HepG2 (cell line): ENCODE results near the gene MC1R. TPM values are rescaled to one million over a fixed set of nuclear protein-coding genes. Genes with fewer than 3 reads are reported as not detected.

ENCODE experiments used
- CBFB ChIP-seq: sonication (generic); formaldehyde crosslinking; IDR thresholded peaks from 2 replicates; pipeline ENCODE4 v1.4.0; 2020; ENCODE audit warnings: missing genetic modification reagents
- CBX5 ChIP-seq: sonication (generic); formaldehyde crosslinking; IDR thresholded peaks from 2 replicates; pipeline ENCODE4 v1.4.0; 2020; ENCODE audit warnings: missing genetic modification reagents, borderline replicate concordance
- KLF15 ChIP-seq: sonication (generic); formaldehyde crosslinking; IDR thresholded peaks from 2 replicates; pipeline ENCODE4 v1.8.1; 2023; ENCODE audit warnings: borderline replicate concordance, mild to moderate bottlenecking, inconsistent platforms, missing genetic modification reagents, mixed read lengths
- NCOA5 ChIP-seq: sonication (generic); formaldehyde crosslinking; IDR thresholded peaks from 2 replicates; pipeline ENCODE4 v1.4.0; 2020; ENCODE audit warnings: missing genetic modification reagents
- PAF1 ChIP-seq: IDR thresholded peaks from 2 replicates; pipeline ENCODE4 v1.6.1; 2016; ENCODE audit warnings: missing genetic modification reagents, missing compliant biosample characterization
- SOX13 ChIP-seq, 3 experiments: fragments of 450-650 bp in 1 of 3; sonication (generic) in 1 of 3; formaldehyde crosslinking in 1 of 3; IDR thresholded peaks in 2 of 3; conservative IDR thresholded peaks in 1 of 3; 2 replicates each; pipeline versions ENCODE4 v1.5.0 to v1.6.1; 2016 to 2020; ENCODE audit warnings: antibody characterized with exemption in 1 of 3, mild to moderate bottlenecking in 1 of 3, missing compliant biosample characterization in 1 of 3, missing genetic modification reagents in 1 of 3, moderate library complexity in 1 of 3
- STAG1 ChIP-seq: sonication (generic); formaldehyde crosslinking; IDR thresholded peaks from 2 replicates; pipeline ENCODE4 v1.4.0; 2020; ENCODE audit warnings: missing genetic modification reagents
- XRCC5 ChIP-seq: fragments of 200-400 bp; formaldehyde crosslinking; optimal IDR thresholded peaks from 2 replicates; pipeline ENCODE3; 2017; ENCODE audit warnings: mild to moderate bottlenecking, low read length
- ZFP41 ChIP-seq: sonication (generic); formaldehyde crosslinking; IDR thresholded peaks from 2 replicates; pipeline ENCODE4 v1.4.0; 2020; ENCODE audit warnings: mild to moderate bottlenecking, missing genetic modification reagents, borderline replicate concordance
- ZNF101 ChIP-seq: sonication (generic); formaldehyde crosslinking; IDR thresholded peaks from 2 replicates; pipeline ENCODE4 v1.4.0; 2020; ENCODE audit warnings: mild to moderate bottlenecking, low read depth, missing genetic modification reagents, borderline replicate concordance
- ZNF44 ChIP-seq: sonication (generic); formaldehyde crosslinking; IDR thresholded peaks from 2 replicates; pipeline ENCODE4 v1.5.1; 2020; ENCODE audit warnings: mild to moderate bottlenecking, missing genetic modification reagents
- polyA plus RNA-seq, 8 experiments: library from polyadenylated mRNA; depleted of rRNA in 3 of 8; stranded (reverse) in 7 of 8; unstranded in 1 of 8; fragments of >200 nt; fragmentation: Illumina TruSeq in 4 of 8; extraction: Trizol in 4 of 8; gene quantifications; 2 replicates each; pipeline versions ENCODE4 v1.2.1 to v1.2.3, GENCODE V29; 2011 to 2016; ENCODE audit warnings: low read depth in 4 of 8, missing spikeins in 1 of 8, mixed read lengths in 1 of 8; ENCODE audit not compliant: insufficient read depth in 1 of 8
- total RNA-seq, 5 experiments: library from RNA; depleted of rRNA; stranded (reverse); fragments of >200 nt; fragmentation: Illumina TruSeq; extraction: Trizol; gene quantifications; 2 replicates each; pipeline ENCODE4 v1.2.3, GENCODE V29; 2016; ENCODE audit warnings: low read depth in 1 of 5
- TF ChIP-seq, protein P1 (sequence below): sonication (generic); formaldehyde crosslinking; IDR thresholded peaks from 2 replicates; pipeline ENCODE4 v1.8.1; 2023; ENCODE audit warnings: missing genetic modification reagents, mild to moderate bottlenecking, borderline replicate concordance
- TF ChIP-seq, protein P2 (sequence below), 2 experiments: fragments of 450-650 bp in 1 of 2; sonication (generic) in 1 of 2; formaldehyde crosslinking; IDR thresholded peaks; 2 replicates each; pipeline versions ENCODE4 v1.5.0 to v1.8.0; 2020 to 2022; ENCODE audit warnings: mild to moderate bottlenecking in 1 of 2, missing genetic modification reagents in 1 of 2
- TF ChIP-seq, protein P3 (sequence below): sonication (generic); formaldehyde crosslinking; IDR thresholded peaks from 2 replicates; pipeline ENCODE4 v1.5.0; 2020; ENCODE audit warnings: mild to moderate bottlenecking, missing genetic modification reagents
- TF ChIP-seq, protein P4 (sequence below): IDR thresholded peaks from 2 replicates; pipeline ENCODE4 v1.6.1; 2016; ENCODE audit warnings: missing genetic modification reagents, missing compliant biosample characterization
- TF ChIP-seq, protein P5 (sequence below): sonication (generic); formaldehyde crosslinking; IDR thresholded peaks from 2 replicates; pipeline ENCODE4 v1.8.1; 2022; ENCODE audit warnings: mild to moderate bottlenecking, missing genetic modification reagents
- TF ChIP-seq, protein P6 (sequence below): sonication (generic); formaldehyde crosslinking; IDR thresholded peaks from 2 replicates; pipeline ENCODE4 v1.4.0; 2020; ENCODE audit warnings: missing genetic modification reagents, borderline replicate concordance
- TF ChIP-seq, protein P7 (sequence below): sonication (generic); formaldehyde crosslinking; IDR thresholded peaks from 2 replicates; pipeline ENCODE4 v1.8.1; 2023; ENCODE audit warnings: mild to moderate bottlenecking, missing genetic modification reagents

The MC1R gene
- total and polyA plus RNA-seq, 2 of the 13 experiments (the other 11 are each of a cell fraction or from before 2014, with no cell fraction given), result 9.1 to 14.8 TPM

DNA sequence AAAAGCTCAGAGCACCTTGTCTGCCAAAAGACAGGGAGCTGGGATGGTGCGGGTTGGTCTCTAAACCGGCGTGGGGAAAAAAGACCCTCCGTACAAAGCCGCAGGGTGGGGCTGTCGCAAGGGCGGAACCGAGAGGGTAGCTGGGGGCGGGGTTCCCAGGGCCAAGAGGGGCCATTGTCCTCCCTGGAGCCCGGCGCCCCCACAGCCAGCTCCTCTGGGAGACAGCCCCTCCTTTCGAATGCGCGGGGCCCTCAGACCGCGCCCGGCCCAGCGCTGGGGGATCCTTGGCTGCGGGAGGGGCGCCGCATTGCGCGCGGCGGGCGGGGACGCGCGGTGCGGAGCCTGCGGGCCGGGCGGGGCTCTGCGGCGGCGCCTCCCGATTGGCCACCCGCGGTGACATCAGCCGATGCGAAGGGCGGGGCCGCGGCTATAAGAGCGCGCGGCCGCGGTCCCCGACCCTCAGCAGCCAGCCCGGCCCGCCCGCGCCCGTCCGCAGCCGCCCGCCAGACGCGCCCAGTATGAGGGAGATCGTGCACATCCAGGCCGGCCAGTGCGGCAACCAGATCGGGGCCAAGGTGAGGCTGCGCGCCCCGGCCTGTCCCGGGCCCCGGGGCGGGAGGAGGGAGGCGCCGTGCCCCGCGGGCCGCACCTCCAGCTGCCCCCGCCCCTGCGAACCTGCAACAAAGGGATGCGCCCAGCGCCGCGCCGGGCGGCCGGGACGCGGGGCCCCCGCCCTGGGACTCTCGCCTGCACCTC lies 4.4 kb downstream of the MC1R start, which contains the start of gene TUBB3 (continued):
- TF ChIP-seq ZNF44 (CRISPR knock-in tag) (0 out of 2 replicates have a peak, but pooled peaks have one; percentile 35), NCOA5 (CRISPR knock-in tag) (no peak), KLF15 (CRISPR knock-in tag) (no peak), CBFB (CRISPR knock-in tag) (peak; percentile 63; the same call in 1 of the 2 replicates), XRCC5 (no peak), SOX13 (IDR thresholded peaks at IDR 0.05) (no peak), SOX13 (CRISPR knock-in tag; conservative IDR thresholded peaks at IDR 0.05 in 1 of 2, IDR thresholded peaks at IDR 0.05 in 1 of 2) (peak in 1 of 2 experiments; percentile 65; a peak in 1 of 4 replicates), ZNF101 (CRISPR knock-in tag) (no peak), ZFP41 (CRISPR knock-in tag) (no peak), CBX5 (CRISPR knock-in tag) (no peak), PAF1 (CRISPR knock-in tag) (no peak), STAG1 (no peak)
- TF ChIP-seq, protein P1, sequence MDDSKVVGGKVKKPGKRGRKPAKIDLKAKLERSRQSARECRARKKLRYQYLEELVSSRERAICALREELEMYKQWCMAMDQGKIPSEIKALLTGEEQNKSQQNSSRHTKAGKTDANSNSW (CRISPR knock-in tag), result peak; percentile 75; the same call in 1 of the 2 replicates
- TF ChIP-seq, protein P2, sequence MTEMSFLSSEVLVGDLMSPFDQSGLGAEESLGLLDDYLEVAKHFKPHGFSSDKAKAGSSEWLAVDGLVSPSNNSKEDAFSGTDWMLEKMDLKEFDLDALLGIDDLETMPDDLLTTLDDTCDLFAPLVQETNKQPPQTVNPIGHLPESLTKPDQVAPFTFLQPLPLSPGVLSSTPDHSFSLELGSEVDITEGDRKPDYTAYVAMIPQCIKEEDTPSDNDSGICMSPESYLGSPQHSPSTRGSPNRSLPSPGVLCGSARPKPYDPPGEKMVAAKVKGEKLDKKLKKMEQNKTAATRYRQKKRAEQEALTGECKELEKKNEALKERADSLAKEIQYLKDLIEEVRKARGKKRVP (CRISPR knock-in tag; IDR thresholded peaks at IDR 0.05), result no peak; a peak in 1 of 4 replicates
- TF ChIP-seq, protein P3, sequence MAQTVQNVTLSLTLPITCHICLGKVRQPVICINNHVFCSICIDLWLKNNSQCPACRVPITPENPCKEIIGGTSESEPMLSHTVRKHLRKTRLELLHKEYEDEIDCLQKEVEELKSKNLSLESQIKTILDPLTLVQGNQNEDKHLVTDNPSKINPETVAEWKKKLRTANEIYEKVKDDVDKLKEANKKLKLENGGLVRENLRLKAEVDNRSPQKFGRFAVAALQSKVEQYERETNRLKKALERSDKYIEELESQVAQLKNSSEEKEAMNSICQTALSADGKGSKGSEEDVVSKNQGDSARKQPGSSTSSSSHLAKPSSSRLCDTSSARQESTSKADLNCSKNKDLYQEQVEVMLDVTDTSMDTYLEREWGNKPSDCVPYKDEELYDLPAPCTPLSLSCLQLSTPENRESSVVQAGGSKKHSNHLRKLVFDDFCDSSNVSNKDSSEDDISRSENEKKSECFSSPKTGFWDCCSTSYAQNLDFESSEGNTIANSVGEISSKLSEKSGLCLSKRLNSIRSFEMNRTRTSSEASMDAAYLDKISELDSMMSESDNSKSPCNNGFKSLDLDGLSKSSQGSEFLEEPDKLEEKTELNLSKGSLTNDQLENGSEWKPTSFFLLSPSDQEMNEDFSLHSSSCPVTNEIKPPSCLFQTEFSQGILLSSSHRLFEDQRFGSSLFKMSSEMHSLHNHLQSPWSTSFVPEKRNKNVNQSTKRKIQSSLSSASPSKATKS (CRISPR knock-in tag), result 0 out of 2 replicates have a peak, but pooled peaks have one; percentile 11
- TF ChIP-seq, protein P4, sequence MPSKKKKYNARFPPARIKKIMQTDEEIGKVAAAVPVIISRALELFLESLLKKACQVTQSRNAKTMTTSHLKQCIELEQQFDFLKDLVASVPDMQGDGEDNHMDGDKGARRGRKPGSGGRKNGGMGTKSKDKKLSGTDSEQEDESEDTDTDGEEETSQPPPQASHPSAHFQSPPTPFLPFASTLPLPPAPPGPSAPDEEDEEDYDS (CRISPR knock-in tag), result peak; percentile 91
- TF ChIP-seq, protein P5, sequence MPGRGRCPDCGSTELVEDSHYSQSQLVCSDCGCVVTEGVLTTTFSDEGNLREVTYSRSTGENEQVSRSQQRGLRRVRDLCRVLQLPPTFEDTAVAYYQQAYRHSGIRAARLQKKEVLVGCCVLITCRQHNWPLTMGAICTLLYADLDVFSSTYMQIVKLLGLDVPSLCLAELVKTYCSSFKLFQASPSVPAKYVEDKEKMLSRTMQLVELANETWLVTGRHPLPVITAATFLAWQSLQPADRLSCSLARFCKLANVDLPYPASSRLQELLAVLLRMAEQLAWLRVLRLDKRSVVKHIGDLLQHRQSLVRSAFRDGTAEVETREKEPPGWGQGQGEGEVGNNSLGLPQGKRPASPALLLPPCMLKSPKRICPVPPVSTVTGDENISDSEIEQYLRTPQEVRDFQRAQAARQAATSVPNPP (CRISPR knock-in tag), result no peak
- TF ChIP-seq, protein P6, sequence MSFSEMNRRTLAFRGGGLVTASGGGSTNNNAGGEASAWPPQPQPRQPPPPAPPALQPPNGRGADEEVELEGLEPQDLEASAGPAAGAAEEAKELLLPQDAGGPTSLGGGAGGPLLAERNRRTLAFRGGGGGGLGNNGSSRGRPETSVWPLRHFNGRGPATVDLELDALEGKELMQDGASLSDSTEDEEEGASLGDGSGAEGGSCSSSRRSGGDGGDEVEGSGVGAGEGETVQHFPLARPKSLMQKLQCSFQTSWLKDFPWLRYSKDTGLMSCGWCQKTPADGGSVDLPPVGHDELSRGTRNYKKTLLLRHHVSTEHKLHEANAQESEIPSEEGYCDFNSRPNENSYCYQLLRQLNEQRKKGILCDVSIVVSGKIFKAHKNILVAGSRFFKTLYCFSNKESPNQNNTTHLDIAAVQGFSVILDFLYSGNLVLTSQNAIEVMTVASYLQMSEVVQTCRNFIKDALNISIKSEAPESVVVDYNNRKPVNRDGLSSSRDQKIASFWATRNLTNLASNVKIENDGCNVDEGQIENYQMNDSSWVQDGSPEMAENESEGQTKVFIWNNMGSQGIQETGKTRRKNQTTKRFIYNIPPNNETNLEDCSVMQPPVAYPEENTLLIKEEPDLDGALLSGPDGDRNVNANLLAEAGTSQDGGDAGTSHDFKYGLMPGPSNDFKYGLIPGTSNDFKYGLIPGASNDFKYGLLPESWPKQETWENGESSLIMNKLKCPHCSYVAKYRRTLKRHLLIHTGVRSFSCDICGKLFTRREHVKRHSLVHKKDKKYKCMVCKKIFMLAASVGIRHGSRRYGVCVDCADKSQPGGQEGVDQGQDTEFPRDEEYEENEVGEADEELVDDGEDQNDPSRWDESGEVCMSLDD (CRISPR knock-in tag), result peak; percentile 7; the same call in 1 of the 2 replicates
- TF ChIP-seq, protein P7, sequence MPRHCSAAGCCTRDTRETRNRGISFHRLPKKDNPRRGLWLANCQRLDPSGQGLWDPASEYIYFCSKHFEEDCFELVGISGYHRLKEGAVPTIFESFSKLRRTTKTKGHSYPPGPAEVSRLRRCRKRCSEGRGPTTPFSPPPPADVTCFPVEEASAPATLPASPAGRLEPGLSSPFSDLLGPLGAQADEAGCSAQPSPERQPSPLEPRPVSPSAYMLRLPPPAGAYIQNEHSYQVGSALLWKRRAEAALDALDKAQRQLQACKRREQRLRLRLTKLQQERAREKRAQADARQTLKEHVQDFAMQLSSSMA (CRISPR knock-in tag), result 0 out of 2 replicates have a peak, but pooled peaks have one; percentile 54
